ENCODE measurements around the gene PODXL.

Gene PODXL

DNA sequence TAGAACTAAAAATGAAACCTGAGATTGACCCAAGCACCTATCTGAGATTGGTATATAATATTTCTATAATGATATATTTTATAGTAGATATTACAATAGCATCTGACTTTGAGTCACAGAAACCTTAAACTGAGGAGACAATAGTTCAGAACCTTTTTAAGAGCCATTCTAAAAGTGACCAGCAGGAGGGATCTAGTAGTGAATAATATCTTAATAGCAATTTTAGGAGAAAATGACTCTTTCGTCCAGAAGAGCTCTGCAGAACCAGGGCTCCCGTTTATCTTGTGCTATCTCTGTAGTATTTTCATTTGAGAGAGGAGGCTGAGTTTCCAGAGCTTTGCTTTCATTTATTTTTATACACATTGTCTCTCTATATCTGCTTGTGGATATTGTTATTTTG lies 68.1 kb downstream of the PODXL start:
- no peak overlapping the region for H3K9ac ChIP-seq (ENCODE audit: low read length)
- H3K9me3 ChIP-seq (ENCODE audit: low read length) = no peaks in the 10 kb centered on the region
- peaks cover 1% of the 10 kb centered on the region for H3K4me1 ChIP-seq (ENCODE audit: insufficient read depth, low read length, severe bottlenecking)
- no peak overlapping the region for H3K4me2 ChIP-seq (ENCODE audit: low read length)
- H3K79me2 ChIP-seq (ENCODE audit: insufficient read depth, low read length) = no peaks in the 10 kb centered on the region
- H3K4me3 ChIP-seq (ENCODE audit: low read depth, low read length, poor library complexity, severe bottlenecking) = no peak overlapping the region
- peaks cover 11% of the 10 kb centered on the region; the same call in 1 of the 2 replicates for H3K36me3 ChIP-seq (ENCODE audit: insufficient read depth, low read length)
- H3K27ac ChIP-seq (ENCODE audit: low read depth, low read length, poor library complexity, severe bottlenecking) = no peak overlapping the region
- TF ChIP-seq EZH2 (IDR thresholded peaks at IDR 0.05; ENCODE audit: borderline replicate concordance, low read length) = no peak
- TF ChIP-seq, protein P1, sequence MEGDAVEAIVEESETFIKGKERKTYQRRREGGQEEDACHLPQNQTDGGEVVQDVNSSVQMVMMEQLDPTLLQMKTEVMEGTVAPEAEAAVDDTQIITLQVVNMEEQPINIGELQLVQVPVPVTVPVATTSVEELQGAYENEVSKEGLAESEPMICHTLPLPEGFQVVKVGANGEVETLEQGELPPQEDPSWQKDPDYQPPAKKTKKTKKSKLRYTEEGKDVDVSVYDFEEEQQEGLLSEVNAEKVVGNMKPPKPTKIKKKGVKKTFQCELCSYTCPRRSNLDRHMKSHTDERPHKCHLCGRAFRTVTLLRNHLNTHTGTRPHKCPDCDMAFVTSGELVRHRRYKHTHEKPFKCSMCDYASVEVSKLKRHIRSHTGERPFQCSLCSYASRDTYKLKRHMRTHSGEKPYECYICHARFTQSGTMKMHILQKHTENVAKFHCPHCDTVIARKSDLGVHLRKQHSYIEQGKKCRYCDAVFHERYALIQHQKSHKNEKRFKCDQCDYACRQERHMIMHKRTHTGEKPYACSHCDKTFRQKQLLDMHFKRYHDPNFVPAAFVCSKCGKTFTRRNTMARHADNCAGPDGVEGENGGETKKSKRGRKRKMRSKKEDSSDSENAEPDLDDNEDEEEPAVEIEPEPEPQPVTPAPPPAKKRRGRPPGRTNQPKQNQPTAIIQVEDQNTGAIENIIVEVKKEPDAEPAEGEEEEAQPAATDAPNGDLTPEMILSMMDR (IDR thresholded peaks at IDR 0.05; ENCODE audit: low read length) = peak; percentile 33; the same call in 1 of the 2 replicates
- no peak overlapping the region for H2AFZ ChIP-seq (ENCODE audit: low read length)
- H3K27me3 ChIP-seq (ENCODE audit: insufficient read depth, low read length) = no peaks in the 10 kb centered on the region
- no peaks in the 10 kb centered on the region for H3K9me2 ChIP-seq (ENCODE audit: low read depth, low read length)
- no peaks in the 10 kb centered on the region for H3F3A ChIP-seq (ENCODE audit: insufficient read depth, low read length)
- no peaks in the 10 kb centered on the region for H4K20me1 ChIP-seq (ENCODE audit: insufficient read depth, low read length)

DNA sequence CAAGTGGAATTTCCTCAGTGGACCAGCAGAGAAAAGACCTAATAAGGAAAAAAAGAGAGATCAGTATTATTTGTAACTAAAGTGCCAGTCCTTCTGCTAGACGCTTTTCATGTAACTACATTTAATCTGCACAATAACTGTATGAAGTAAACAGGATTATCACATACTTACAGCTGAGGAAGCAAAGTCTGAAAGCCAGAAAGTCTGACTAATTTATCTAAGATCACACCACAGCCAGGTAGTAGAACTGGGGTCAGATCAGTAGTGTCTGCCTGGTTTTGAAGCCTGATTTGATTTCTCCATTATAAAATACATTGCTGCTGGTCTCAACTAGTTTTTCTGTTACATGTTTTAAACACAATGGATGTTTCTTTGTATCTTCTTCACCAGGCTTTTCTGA lies 69.2 kb downstream of the PODXL start:
- TF ChIP-seq EZH2 (IDR thresholded peaks at IDR 0.05; ENCODE audit: borderline replicate concordance, low read length) = no peak
- TF ChIP-seq, protein P1 (IDR thresholded peaks at IDR 0.05; ENCODE audit: low read length) = no peak
- Histone ChIP-seq H3K4me3 (ENCODE audit: low read depth, low read length, poor library complexity, severe bottlenecking) (no peak overlapping the region), H3K9me2 (ENCODE audit: low read depth, low read length) (no peaks in the 10 kb centered on the region), H3K27me3 (ENCODE audit: insufficient read depth, low read length) (no peaks in the 10 kb centered on the region), H3K9ac (ENCODE audit: low read length) (no peak overlapping the region), H3K36me3 (ENCODE audit: insufficient read depth, low read length) (peaks cover 11% of the 10 kb centered on the region; the same call in 1 of the 2 replicates), H3K4me1 (ENCODE audit: insufficient read depth, low read length, severe bottlenecking) (peaks cover 13% of the 10 kb centered on the region), H3K79me2 (ENCODE audit: insufficient read depth, low read length) (no peaks in the 10 kb centered on the region), H3K27ac (ENCODE audit: low read depth, low read length, poor library complexity, severe bottlenecking) (no peak overlapping the region), H3F3A (ENCODE audit: insufficient read depth, low read length) (no peaks in the 10 kb centered on the region; the same call in 1 of the 2 replicates), H3K9me3 (ENCODE audit: low read length) (no peaks in the 10 kb centered on the region), H4K20me1 (ENCODE audit: insufficient read depth, low read length) (no peaks in the 10 kb centered on the region), H3K4me2 (ENCODE audit: low read length) (no peak overlapping the region), H2AFZ (ENCODE audit: low read length) (no peak overlapping the region)

DNA sequence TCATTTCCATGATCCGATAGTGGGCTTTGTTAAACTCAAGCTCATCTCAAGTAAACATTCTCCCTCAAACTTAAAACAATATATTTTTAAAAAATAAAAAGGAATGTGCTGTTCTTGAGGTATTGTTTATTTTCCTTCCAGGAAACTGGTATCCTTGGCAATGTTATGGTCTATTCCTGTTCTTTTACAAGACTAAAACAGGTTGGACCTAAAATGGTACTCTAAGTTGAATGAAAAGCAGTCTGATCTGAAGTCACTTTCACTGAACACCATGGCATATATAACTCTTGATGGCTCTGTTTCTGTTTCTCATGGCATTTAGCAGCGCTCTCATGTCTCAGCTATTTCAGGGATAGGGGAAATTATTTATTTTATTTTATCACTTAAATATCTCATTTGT lies 70.1 kb downstream of the PODXL start:
- no peak overlapping the region for H2AFZ ChIP-seq (ENCODE audit: low read length)
- H3K36me3 ChIP-seq (ENCODE audit: insufficient read depth, low read length) = peaks cover 11% of the 10 kb centered on the region; the same call in 1 of the 2 replicates
- no peak for TF ChIP-seq EZH2 (IDR thresholded peaks at IDR 0.05; ENCODE audit: borderline replicate concordance, low read length)
- TF ChIP-seq, protein P1 (IDR thresholded peaks at IDR 0.05; ENCODE audit: low read length) = no peak
- peaks cover 20% of the 10 kb centered on the region for H3K4me1 ChIP-seq (ENCODE audit: insufficient read depth, low read length, severe bottlenecking)
- no peaks in the 10 kb centered on the region for H3K9me3 ChIP-seq (ENCODE audit: low read length)
- H3K4me2 ChIP-seq (ENCODE audit: low read length) = no peak overlapping the region
- no peak overlapping the region for H3K4me3 ChIP-seq (ENCODE audit: low read depth, low read length, poor library complexity, severe bottlenecking)
- no peaks in the 10 kb centered on the region for H3K27me3 ChIP-seq (ENCODE audit: insufficient read depth, low read length)
- no peaks in the 10 kb centered on the region for H4K20me1 ChIP-seq (ENCODE audit: insufficient read depth, low read length)
- no peaks in the 10 kb centered on the region for H3K9me2 ChIP-seq (ENCODE audit: low read depth, low read length)
- no peaks in the 10 kb centered on the region for H3K79me2 ChIP-seq (ENCODE audit: insufficient read depth, low read length)
- no peaks in the 10 kb centered on the region; the same call in 1 of the 2 replicates for H3F3A ChIP-seq (ENCODE audit: insufficient read depth, low read length)
- no peak overlapping the region for H3K27ac ChIP-seq (ENCODE audit: low read depth, low read length, poor library complexity, severe bottlenecking)
- H3K9ac ChIP-seq (ENCODE audit: low read length) = no peak overlapping the region
